ENCODE data around the gene NFU1. TPM values are rescaled to one million over a fixed set of nuclear protein-coding genes. Genes with fewer than 3 reads are reported as not detected.

NFU1 gene
- total RNA-seq, 1 experiment from 2014 or later, result 35.1 TPM

DNA sequence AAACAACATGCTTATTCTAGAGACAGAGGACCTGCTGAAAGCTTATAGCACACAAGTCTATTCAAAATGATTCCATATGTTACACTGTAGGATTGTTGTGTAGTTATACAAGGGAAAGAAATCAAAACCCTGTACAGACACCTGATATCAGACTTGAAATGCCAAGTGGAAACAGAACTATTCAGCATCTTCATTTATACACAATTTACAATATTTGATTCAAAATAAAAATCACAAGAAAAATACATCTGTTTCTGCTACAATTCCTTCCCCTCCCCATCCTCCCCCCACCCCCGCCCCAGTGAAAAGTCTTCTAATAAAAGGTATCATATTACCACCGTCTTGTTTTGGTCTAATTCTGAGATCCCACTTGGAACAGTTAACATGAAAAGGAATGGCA is 37.5 kb upstream of the NFU1 start:
- Histone ChIP-seq H3K4me1 (replicated peaks; ENCODE audit: insufficient read depth) (no peaks in the 10 kb centered on the region), H3K27ac (no peak overlapping the region), H3K4me2 (no peak overlapping the region), H3F3A (ENCODE audit: insufficient read depth, low read depth) (no peaks in the 10 kb centered on the region), H3K79me2 (ENCODE audit: low read depth) (no peaks in the 10 kb centered on the region), H3K27me3 (ENCODE audit: insufficient read depth, low read depth) (no peaks in the 10 kb centered on the region), H4K20me1 (ENCODE audit: insufficient read depth) (no peaks in the 10 kb centered on the region), H3K9me3 (ENCODE audit: insufficient read depth, low read depth) (no peaks in the 10 kb centered on the region), H2AFZ (no peak overlapping the region), H3K9me2 (ENCODE audit: insufficient read depth) (no peaks in the 10 kb centered on the region), H3K36me3 (ENCODE audit: low read depth) (peaks cover 7% of the 10 kb centered on the region; the same call in 1 of the 2 replicates), H3K4me3 (no peak overlapping the region)
- TF ChIP-seq EZH2 (IDR thresholded peaks at IDR 0.05; ENCODE audit: low read depth), result no peak
- TF ChIP-seq, protein P1, sequence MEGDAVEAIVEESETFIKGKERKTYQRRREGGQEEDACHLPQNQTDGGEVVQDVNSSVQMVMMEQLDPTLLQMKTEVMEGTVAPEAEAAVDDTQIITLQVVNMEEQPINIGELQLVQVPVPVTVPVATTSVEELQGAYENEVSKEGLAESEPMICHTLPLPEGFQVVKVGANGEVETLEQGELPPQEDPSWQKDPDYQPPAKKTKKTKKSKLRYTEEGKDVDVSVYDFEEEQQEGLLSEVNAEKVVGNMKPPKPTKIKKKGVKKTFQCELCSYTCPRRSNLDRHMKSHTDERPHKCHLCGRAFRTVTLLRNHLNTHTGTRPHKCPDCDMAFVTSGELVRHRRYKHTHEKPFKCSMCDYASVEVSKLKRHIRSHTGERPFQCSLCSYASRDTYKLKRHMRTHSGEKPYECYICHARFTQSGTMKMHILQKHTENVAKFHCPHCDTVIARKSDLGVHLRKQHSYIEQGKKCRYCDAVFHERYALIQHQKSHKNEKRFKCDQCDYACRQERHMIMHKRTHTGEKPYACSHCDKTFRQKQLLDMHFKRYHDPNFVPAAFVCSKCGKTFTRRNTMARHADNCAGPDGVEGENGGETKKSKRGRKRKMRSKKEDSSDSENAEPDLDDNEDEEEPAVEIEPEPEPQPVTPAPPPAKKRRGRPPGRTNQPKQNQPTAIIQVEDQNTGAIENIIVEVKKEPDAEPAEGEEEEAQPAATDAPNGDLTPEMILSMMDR (conservative IDR thresholded peaks at IDR 0.05), result no peak
- DNase-seq, result no peak
- intact Hi-C loops (cut with micrococcal nuclease; ENCODE audit: unreplicated experiment), result no loop called here
- CTCF ChIA-PET, result no interaction called here
- no TSS peak for BruUV-seq (replicated peaks)
- POLR2A ChIA-PET (ENCODE audit: unreplicated experiment), result no interaction called here

DNA sequence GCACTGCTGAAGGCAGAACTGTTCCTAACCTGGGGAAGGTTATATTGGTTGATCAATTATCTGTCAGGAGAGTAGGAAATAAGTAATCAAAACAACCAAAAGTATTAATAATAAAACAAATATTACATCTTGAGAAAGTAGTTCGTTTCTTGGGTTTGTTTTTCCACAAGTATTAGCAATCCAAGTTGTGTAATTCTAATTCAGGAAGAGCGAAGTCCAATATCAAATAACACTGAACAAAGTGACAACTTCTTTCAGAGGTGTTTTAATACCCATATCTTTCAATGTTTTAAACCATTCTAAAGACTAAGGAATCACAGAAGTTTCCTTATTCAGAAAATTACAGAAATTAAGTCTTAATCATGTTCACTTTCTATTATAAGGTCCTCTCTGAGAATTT is 34.6 kb upstream of the NFU1 start:
- POLR2A ChIA-PET (ENCODE audit: unreplicated experiment), result no interaction called here

DNA sequence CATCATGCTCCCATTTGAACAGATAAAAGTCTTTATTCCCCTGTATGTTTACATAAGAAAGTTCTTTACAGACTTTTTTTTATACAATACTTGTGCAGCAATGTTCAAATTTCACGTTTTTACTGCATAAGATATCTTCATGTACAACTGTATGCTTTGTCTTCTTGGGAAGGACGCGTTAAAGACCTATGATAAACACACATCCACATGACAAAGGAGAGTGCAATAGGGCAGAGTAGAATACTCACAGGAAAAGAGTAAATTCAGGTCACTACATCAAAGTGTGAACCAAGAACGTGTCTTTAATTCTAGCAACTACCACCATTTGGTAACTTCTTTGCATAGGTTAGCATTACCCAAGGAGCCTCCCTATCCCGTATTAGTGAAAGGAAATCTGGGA is 33.7 kb upstream of the NFU1 start:
- H3K36me3 ChIP-seq (ENCODE audit: low read depth), result peaks cover 11% of the 10 kb centered on the region
- ChIA-PET POLR2A (ENCODE audit: unreplicated experiment) (no interaction called here), CTCF (interaction anchor here (0.6 kb wide), 1 partner anchor 89 kb away, joined by 3 read pairs; no protein-coding TSS in a partner anchor)
- no peak for TF ChIP-seq EZH2 (IDR thresholded peaks at IDR 0.05; ENCODE audit: low read depth)
- TF ChIP-seq, protein P1 (conservative IDR thresholded peaks at IDR 0.05), result no peak
- no peak for DNase-seq
- H4K20me1 ChIP-seq (ENCODE audit: insufficient read depth), result no peaks in the 10 kb centered on the region
- H2AFZ ChIP-seq, result no peak overlapping the region
- no peaks in the 10 kb centered on the region for H3K9me2 ChIP-seq (ENCODE audit: insufficient read depth)
- H3K27me3 ChIP-seq (ENCODE audit: insufficient read depth, low read depth), result no peaks in the 10 kb centered on the region
- intact Hi-C loops (cut with micrococcal nuclease; ENCODE audit: unreplicated experiment), result no loop called here
- no peaks in the 10 kb centered on the region for H3K79me2 ChIP-seq (ENCODE audit: low read depth)
- H3K27ac ChIP-seq, result no peak overlapping the region
- no peak overlapping the region for H3K4me2 ChIP-seq
- BruUV-seq (replicated peaks), result no TSS peak
- no peaks in the 10 kb centered on the region for H3K4me1 ChIP-seq (replicated peaks; ENCODE audit: insufficient read depth)
- H3K4me3 ChIP-seq, result no peak overlapping the region
- H3K9me3 ChIP-seq (ENCODE audit: insufficient read depth, low read depth), result no peaks in the 10 kb centered on the region
- no peaks in the 10 kb centered on the region for H3F3A ChIP-seq (ENCODE audit: insufficient read depth, low read depth)

More for the DNA sequence above, 34.6 kb upstream of the NFU1 start:
- H3K27ac ChIP-seq, result no peak overlapping the region
- peaks cover 7% of the 10 kb centered on the region; the same call in 1 of the 2 replicates for H3K36me3 ChIP-seq (ENCODE audit: low read depth)
- H3K27me3 ChIP-seq (ENCODE audit: insufficient read depth, low read depth), result no peaks in the 10 kb centered on the region
- CTCF ChIA-PET, result no interaction called here
- H3K9me2 ChIP-seq (ENCODE audit: insufficient read depth), result no peaks in the 10 kb centered on the region
- H4K20me1 ChIP-seq (ENCODE audit: insufficient read depth), result no peaks in the 10 kb centered on the region
- no peaks in the 10 kb centered on the region for H3F3A ChIP-seq (ENCODE audit: insufficient read depth, low read depth)
- H3K4me2 ChIP-seq, result no peak overlapping the region
- no peaks in the 10 kb centered on the region for H3K79me2 ChIP-seq (ENCODE audit: low read depth)
- H3K9me3 ChIP-seq (ENCODE audit: insufficient read depth, low read depth), result no peaks in the 10 kb centered on the region
- H3K4me3 ChIP-seq, result no peak overlapping the region
- no TSS peak for BruUV-seq (replicated peaks)
- H2AFZ ChIP-seq, result no peak overlapping the region
- intact Hi-C loops (cut with micrococcal nuclease; ENCODE audit: unreplicated experiment), result no loop called here
- no peak for DNase-seq
- no peak for TF ChIP-seq EZH2 (IDR thresholded peaks at IDR 0.05; ENCODE audit: low read depth)
- TF ChIP-seq, protein P1 (conservative IDR thresholded peaks at IDR 0.05), result no peak
- no peaks in the 10 kb centered on the region for H3K4me1 ChIP-seq (replicated peaks; ENCODE audit: insufficient read depth)

All from PC-9 (cell line).